Liver (tissue), 9 donors: ENCODE results near the gene OTUB1. TPM values are rescaled to one million over a fixed set of nuclear protein-coding genes. Genes with fewer than 3 reads are reported as not detected.

ENCODE experiments used
- DNase-seq: peaks from one replicate; pipeline ENCODE4 v3.0.0-alpha.2; 2017; ENCODE audit warnings: low spot score
- H3K27ac ChIP-seq, 2 donors: one replicate each; pipeline ENCODE4 v1.7.0; 2013; ENCODE audit warnings: inconsistent platforms in 2 of 2, low read length in 2 of 2, control low read depth in 1 of 2, low read depth in 1 of 2, mild to moderate bottlenecking in 1 of 2
- H3K27me3 ChIP-seq, 4 donors: one replicate each; pipeline versions ENCODE4 v1.6.1 to v1.7.0; 2013; ENCODE audit warnings: low read length in 3 of 4, inconsistent platforms in 1 of 4, mild to moderate bottlenecking in 1 of 4, moderate library complexity in 1 of 4; ENCODE audit not compliant: control insufficient read depth in 4 of 4, insufficient read depth in 4 of 4
- H3K36me3 ChIP-seq, 4 donors: one replicate each; pipeline versions ENCODE4 v1.6.1 to v1.7.0; 2013; ENCODE audit warnings: low read length in 3 of 4, mild to moderate bottlenecking in 3 of 4, low read depth in 1 of 4, moderate library complexity in 1 of 4; ENCODE audit not compliant: control insufficient read depth in 4 of 4, insufficient read depth in 3 of 4
- H3K4me1 ChIP-seq, 4 donors: one replicate each; pipeline versions ENCODE4 v1.6.1 to v1.7.0; 2013; ENCODE audit warnings: low read length in 3 of 4, mild to moderate bottlenecking in 3 of 4, moderate library complexity in 1 of 4; ENCODE audit not compliant: control insufficient read depth in 4 of 4, insufficient read depth in 4 of 4
- H3K4me3 ChIP-seq, 3 donors: one replicate each; pipeline versions ENCODE4 v1.6.1 to v1.7.0; 2013; ENCODE audit warnings: low read length in 3 of 3, control low read depth in 1 of 3, low read depth in 1 of 3, mild to moderate bottlenecking in 1 of 3
- H3K9ac ChIP-seq, 2 donors: one replicate each; pipeline ENCODE4 v1.7.0; 2013; ENCODE audit warnings: low read length in 2 of 2, mild to moderate bottlenecking in 2 of 2, moderate library complexity in 2 of 2, control low read depth in 1 of 2, low read depth in 1 of 2
- H3K9me3 ChIP-seq, 4 donors: one replicate each; pipeline versions ENCODE4 v1.6.1 to v1.7.0; 2013; ENCODE audit warnings: low read length in 3 of 4; ENCODE audit not compliant: control insufficient read depth in 4 of 4
- ATF3 ChIP-seq: IDR thresholded peaks from 2 replicates; pipeline ENCODE4 v1.6.1; 2016; ENCODE audit warnings: antibody characterized with exemption
- CTCF ChIP-seq: fragments of 150-350 bp; IDR thresholded peaks from 2 replicates; pipeline ENCODE4 v1.5.1; 2017; ENCODE audit warnings: improper control_type of control experiment, low read depth, low read length; ENCODE audit not compliant: missing input control
- EGR1 ChIP-seq, 2 donors: IDR thresholded peaks; 2 replicates each; pipeline ENCODE4 v1.6.1; 2016 to 2018; ENCODE audit warnings: antibody characterized with exemption in 2 of 2, low read depth in 2 of 2
- FOXA1 ChIP-seq: IDR thresholded peaks from 2 replicates; pipeline ENCODE4 v1.6.1; 2016; ENCODE audit warnings: antibody characterized with exemption
- FOXA2 ChIP-seq: IDR thresholded peaks from 2 replicates; pipeline ENCODE4 v1.6.1; 2016; ENCODE audit warnings: antibody characterized with exemption
- GABPA ChIP-seq, 2 donors: IDR thresholded peaks in 1 of 2; conservative IDR thresholded peaks in 1 of 2; 2 replicates each; pipeline ENCODE4 v1.6.1; 2016; ENCODE audit warnings: antibody characterized with exemption in 2 of 2, mild to moderate bottlenecking in 1 of 2, moderate library complexity in 1 of 2
- HNF4A ChIP-seq, 2 donors: conservative IDR thresholded peaks; 2 replicates each; pipeline ENCODE4 v1.6.1; 2016; ENCODE audit warnings: antibody characterized with exemption in 2 of 2, mild to moderate bottlenecking in 2 of 2
- HNF4G ChIP-seq: IDR thresholded peaks from 2 replicates; pipeline ENCODE4 v1.6.1; 2016; ENCODE audit warnings: antibody characterized with exemption
- JUND ChIP-seq, 2 donors: IDR thresholded peaks; 2 replicates each; pipeline ENCODE4 v1.6.1; 2016; ENCODE audit warnings: antibody characterized with exemption in 2 of 2
- MAX ChIP-seq: IDR thresholded peaks from 2 replicates; pipeline ENCODE4 v1.6.1; 2016; ENCODE audit warnings: antibody characterized with exemption
- NR2F2 ChIP-seq: IDR thresholded peaks from 2 replicates; pipeline ENCODE4 v1.6.1; 2016; ENCODE audit warnings: antibody characterized with exemption
- RAD21 ChIP-seq, 2 donors: IDR thresholded peaks; 2 replicates each; pipeline ENCODE4 v1.6.1; 2016; ENCODE audit warnings: antibody characterized with exemption in 2 of 2, mild to moderate bottlenecking in 2 of 2
- REST ChIP-seq: IDR thresholded peaks from 2 replicates; pipeline ENCODE4 v1.6.1; 2016; ENCODE audit warnings: antibody characterized with exemption, mild to moderate bottlenecking
- RXRA ChIP-seq, 2 donors: IDR thresholded peaks; 2 replicates each; pipeline ENCODE4 v1.6.1; 2017 to 2018; ENCODE audit warnings: antibody characterized with exemption in 2 of 2, mild to moderate bottlenecking in 1 of 2
- SP1 ChIP-seq: IDR thresholded peaks from 2 replicates; pipeline ENCODE4 v1.6.1; 2018; ENCODE audit warnings: antibody characterized with exemption, mild to moderate bottlenecking
- TAF1 ChIP-seq: conservative IDR thresholded peaks from 2 replicates; pipeline ENCODE4 v1.6.1; 2016; ENCODE audit warnings: antibody characterized with exemption, mild to moderate bottlenecking
- YY1 ChIP-seq: IDR thresholded peaks from 2 replicates; pipeline ENCODE4 v1.6.1; 2016; ENCODE audit warnings: antibody characterized with exemption, mild to moderate bottlenecking
- ZBTB33 ChIP-seq: IDR thresholded peaks from 2 replicates; pipeline ENCODE4 v1.6.1; 2016; ENCODE audit warnings: antibody characterized with exemption
- WGBS: extraction: QIAGEN DNeasy Blood & Tissue Kit; methylation state at CpG from one replicate; pipeline ENCODE4 v1.1.7; 2013; 5-methylcytosine and 5-hydroxymethylcytosine counted together
- polyA plus RNA-seq, 2 donors: library from polyadenylated mRNA; stranded (reverse) in 1 of 2; unstranded in 1 of 2; fragments of 200-250 nt in 1 of 2; fragments of >200 nt in 1 of 2; fragmentation: Nextera tagmentation in 1 of 2; extraction: Ambion mirVana in 1 of 2; gene quantifications; one replicate each; pipeline versions ENCODE4 v1.2.1 to v1.2.3, GENCODE V29; 2013 to 2015
- total RNA-seq, 2 donors: library from RNA; depleted of rRNA; stranded (reverse); fragments of >200 nt; gene quantifications; one replicate each; pipeline ENCODE4 v1.2.3, GENCODE V29; 2014
- donor health status: healthy.
- donor health status: healthy.
- donor health status: healthy.
- donor health status: healthy.
- donor health status: healthy.

The OTUB1 gene
- total and polyA plus RNA-seq, 4 donors = 18.8 to 44.6 (median 28.5) TPM

- peaks cover 0 to 3% (median 0%) of the 10 kb centered on the region in 4 donors for H3K27me3 ChIP-seq
- peak overlapping the region in 1 of 3 donors; percentile 50 for H3K4me3 ChIP-seq
- H3K9ac ChIP-seq = no peak overlapping the region
- DNase-seq = no peak
- H3K27ac ChIP-seq = no peak overlapping the region
- H3K36me3 ChIP-seq = no peaks in the 10 kb centered on the region
- no peak for TF ChIP-seq GABPA (IDR thresholded peaks at IDR 0.05 in 1 of 2, conservative IDR thresholded peaks at IDR 0.05 in 1 of 2)
- TF ChIP-seq ZBTB33 = no peak
- H3K4me1 ChIP-seq = peaks cover 3 to 20% (median 8%) of the 10 kb centered on the region in 4 donors
- H3K9me3 ChIP-seq = no peaks in the 10 kb centered on the region
- WGBS = 3% methylated on average over 85 of the region's 85 CpGs
These were observed 50.1 kb downstream of the OTUB1 start for GRCh38 chr11:64036087-64037026.

- WGBS = 40% methylated on average over 23 of the region's 23 CpGs
- Histone ChIP-seq H3K36me3 (no peaks in the 10 kb centered on the region), H3K27ac (no peak overlapping the region), H3K27me3 (peaks cover 0 to 3% (median 0%) of the 10 kb centered on the region in 4 donors), H3K9ac (no peak overlapping the region), H3K4me1 (peaks cover 3 to 20% (median 8%) of the 10 kb centered on the region in 4 donors), H3K9me3 (no peaks in the 10 kb centered on the region), H3K4me3 (no peak overlapping the region)
- TF ChIP-seq HNF4G (no peak), ZBTB33 (no peak), SP1 (no peak), RAD21 (IDR thresholded peaks at IDR 0.05) (no peak), NR2F2 (no peak), EGR1 (IDR thresholded peaks at IDR 0.05; ENCODE audit: low read depth in 2 of 2) (no peak), CTCF (no peak), MAX (no peak), REST (no peak), RXRA (IDR thresholded peaks at IDR 0.05) (no peak), GABPA (IDR thresholded peaks at IDR 0.05 in 1 of 2, conservative IDR thresholded peaks at IDR 0.05 in 1 of 2) (no peak), HNF4A (conservative IDR thresholded peaks at IDR 0.05) (no peak), ATF3 (no peak), YY1 (no peak), JUND (IDR thresholded peaks at IDR 0.05) (no peak), TAF1 (no peak), FOXA1 (no peak), FOXA2 (no peak)
- no peak for DNase-seq
These were observed 50.9 kb downstream of the OTUB1 start for GRCh38 chr11:64037027-64037634.
